HG02571 (cell line): ENCODE results near the gene SLC16A1.
"Not testable (repeated sequence)": the region's sequence is repeated elsewhere in the genome, so short reads cannot be mapped to it uniquely, and the experiment has no call there.

ENCODE experiments used
- ATAC-seq: cut with Tn5 transposase; IDR thresholded peaks from one replicate; pipeline ENCODE4 v1.9.1; 2021; ENCODE audit warnings: mild to moderate bottlenecking, moderate library complexity; ENCODE audit not compliant: unreplicated experiment

The SLC16A1 gene

GRCh38 chr1:112926858-112927257 is 29.1 kb downstream of the SLC16A1 start:
- ATAC-seq, result no peak

GRCh38 chr1:112925015-112925414 is 31.0 kb downstream of the SLC16A1 start:
- no peak for ATAC-seq

- no peak for ATAC-seq
Measured at GRCh38 chr1:112923959-112924349, 32.0 kb downstream of the SLC16A1 start.

- ATAC-seq, result no peak
Measured at GRCh38 chr1:112923234-112923958, 32.6 kb downstream of the SLC16A1 start.

- no peak for ATAC-seq
Measured at GRCh38 chr1:112911506-112912220, 44.3 kb downstream of the SLC16A1 start.

GRCh38 chr1:112909847-112910246 is 46.1 kb downstream of the SLC16A1 start:
- no peak for ATAC-seq

- ATAC-seq, result no peak
Measured at GRCh38 chr1:112906150-112906698, 49.8 kb downstream of the SLC16A1 start.

- ATAC-seq, result no peak
Measured at GRCh38 chr1:112905395-112906149, 50.4 kb downstream of the SLC16A1 start.

GRCh38 chr1:112904831-112905261 is 51.1 kb downstream of the SLC16A1 start:
- ATAC-seq, result no peak

- ATAC-seq, result no peak
Measured at GRCh38 chr1:112904071-112904830, 51.7 kb downstream of the SLC16A1 start.

GRCh38 chr1:112902221-112902620 is 53.8 kb downstream of the SLC16A1 start:
- no peak for ATAC-seq

GRCh38 chr1:112901387-112901786 is 54.6 kb downstream of the SLC16A1 start:
- ATAC-seq, result no peak

- ATAC-seq, result no peak
Measured at GRCh38 chr1:112896783-112897182, 59.2 kb downstream of the SLC16A1 start.

GRCh38 chr1:112894561-112895011 is 61.4 kb downstream of the SLC16A1 start:
- ATAC-seq, result no peak

GRCh38 chr1:112894010-112894292 is 62.0 kb downstream of the SLC16A1 start:
- no peak for ATAC-seq

- ATAC-seq, result no peak
Measured at GRCh38 chr1:112893288-112894009, 62.5 kb downstream of the SLC16A1 start.

- ATAC-seq, result not testable (repeated sequence)
Measured at GRCh38 chr1:112889906-112890305, 66.1 kb downstream of the SLC16A1 start.

GRCh38 chr1:112889052-112889768 is 66.8 kb downstream of the SLC16A1 start:
- ATAC-seq, result no peak

GRCh38 chr1:112888630-112889029 is 67.4 kb downstream of the SLC16A1 start:
- ATAC-seq, result no peak
